Gastroesophageal sphincter (tissue), 4 donors: ENCODE measurements around the gene ARHGEF26. TPM values are rescaled to one million over a fixed set of nuclear protein-coding genes. Genes with fewer than 3 reads are reported as not detected.

ENCODE experiments used
- ATAC-seq: fragments of 150-250 bp; one replicate; pipeline ENCODE4 v1.9.1; 2016; ENCODE audit warnings: mild to moderate bottlenecking, moderate library complexity
- H3K27ac ChIP-seq, 4 donors: fragments of 200-600 bp; sonication (generic) in 3 of 4; 1 replicate in 3 of 4; 2 replicates in 1 of 4; pipeline ENCODE4 v1.5.1; 2016 to 2019
- H3K27me3 ChIP-seq: fragments of 200-600 bp; sonication (generic); one replicate; pipeline ENCODE4 v1.5.1; 2019
- H3K36me3 ChIP-seq, 2 donors: fragments of 200-600 bp; sonication (generic); one replicate each; pipeline ENCODE4 v1.5.1; 2019; ENCODE audit warnings: control low read depth in 1 of 2
- H3K4me1 ChIP-seq, 3 donors: fragments of 200-600 bp; sonication (generic); 1 replicate in 2 of 3; 2 replicates in 1 of 3; pipeline ENCODE4 v1.5.1; 2016 to 2019; ENCODE audit warnings: control low read depth in 2 of 3
- H3K4me3 ChIP-seq, 2 donors: fragments of 200-600 bp; sonication (generic); one replicate each; pipeline ENCODE4 v1.5.1; 2019; ENCODE audit warnings: mild to moderate bottlenecking in 1 of 2, moderate library complexity in 1 of 2
- H3K9me3 ChIP-seq, 3 donors: fragments of 200-600 bp; sonication (generic); one replicate each; pipeline ENCODE4 v1.5.1; 2017 to 2019; ENCODE audit warnings: control low read depth in 2 of 3
- EP300 ChIP-seq: sonication (generic); formaldehyde crosslinking; IDR thresholded peaks from one replicate; pipeline ENCODE4 v1.6.1; 2017; ENCODE audit warnings: antibody characterized with exemption, mild to moderate bottlenecking
- POLR2A ChIP-seq, 2 donors: fragments of 450-650 bp; IDR thresholded peaks; one replicate each; pipeline ENCODE4 v1.6.1; 2017; ENCODE audit warnings: antibody characterized with exemption in 2 of 2, mild to moderate bottlenecking in 2 of 2, moderate library complexity in 1 of 2
- POLR2AphosphoS5 ChIP-seq: sonication (generic); formaldehyde crosslinking; IDR thresholded peaks from one replicate; pipeline ENCODE4 v1.6.1; 2017; ENCODE audit warnings: antibody characterized with exemption
- WGBS, 2 donors: methylation state at CpG; one replicate each; pipeline ENCODE4 v1.1.5; 2018; ENCODE audit warnings: low coverage in 1 of 2; 5-methylcytosine and 5-hydroxymethylcytosine counted together
- total RNA-seq, 4 donors: library from RNA; depleted of rRNA; stranded (reverse); fragments of >200 nt; gene quantifications; one replicate each; pipeline ENCODE4 v1.1.0, GENCODE V29; 2016
- TF ChIP-seq, protein P1 (sequence below), 4 experiments: fragments of 200-600 bp in 2 of 4; fragments of 450-650 bp in 2 of 4; sonication (generic) in 1 of 4; IDR thresholded peaks; one replicate each; pipeline ENCODE4 v1.5.1; 2017 to 2019; ENCODE audit warnings: antibody characterized with exemption in 4 of 4, mild to moderate bottlenecking in 2 of 4, moderate library complexity in 2 of 4

The ARHGEF26 gene
- total RNA-seq, 4 donors from 2014 or later, result 79.3 to 154 (median 133) TPM

GRCh38 chr3:154275965-154276364 lies 154.8 kb downstream of the ARHGEF26 start:
- Histone ChIP-seq H3K4me1 (peaks cover 0 to 9% (median 0%) of the 10 kb centered on the region in 3 donors), H3K9me3 (no peaks in the 10 kb centered on the region), H3K36me3 (peaks cover 0 to 77% of the 10 kb centered on the region in 2 donors), H3K4me3 (no peak overlapping the region), H3K27ac (no peak overlapping the region), H3K27me3 (no peaks in the 10 kb centered on the region)
- 50 to 52% methylated on average over 2 of the region's 2 CpGs for WGBS, 2 donors
- TF ChIP-seq POLR2AphosphoS5, result no peak
- no peak for ATAC-seq

GRCh38 chr3:154280161-154280560 lies 159.0 kb downstream of the ARHGEF26 start:
- 88 to 96% methylated on average over 1 of the region's 1 CpG for WGBS, 2 donors
- H3K4me1 ChIP-seq, result peaks cover 0 to 11% (median 4%) of the 10 kb centered on the region in 3 donors
- no peak overlapping the region for H3K27ac ChIP-seq
- H3K36me3 ChIP-seq, result peaks cover 0 to 86% of the 10 kb centered on the region in 2 donors
- H3K27me3 ChIP-seq, result no peaks in the 10 kb centered on the region
- no peak for ATAC-seq
- H3K9me3 ChIP-seq, result no peaks in the 10 kb centered on the region
- TF ChIP-seq EP300 (no peak), POLR2A (IDR thresholded peaks at IDR 0.05) (no peak), POLR2AphosphoS5 (no peak)
- TF ChIP-seq, protein P1, sequence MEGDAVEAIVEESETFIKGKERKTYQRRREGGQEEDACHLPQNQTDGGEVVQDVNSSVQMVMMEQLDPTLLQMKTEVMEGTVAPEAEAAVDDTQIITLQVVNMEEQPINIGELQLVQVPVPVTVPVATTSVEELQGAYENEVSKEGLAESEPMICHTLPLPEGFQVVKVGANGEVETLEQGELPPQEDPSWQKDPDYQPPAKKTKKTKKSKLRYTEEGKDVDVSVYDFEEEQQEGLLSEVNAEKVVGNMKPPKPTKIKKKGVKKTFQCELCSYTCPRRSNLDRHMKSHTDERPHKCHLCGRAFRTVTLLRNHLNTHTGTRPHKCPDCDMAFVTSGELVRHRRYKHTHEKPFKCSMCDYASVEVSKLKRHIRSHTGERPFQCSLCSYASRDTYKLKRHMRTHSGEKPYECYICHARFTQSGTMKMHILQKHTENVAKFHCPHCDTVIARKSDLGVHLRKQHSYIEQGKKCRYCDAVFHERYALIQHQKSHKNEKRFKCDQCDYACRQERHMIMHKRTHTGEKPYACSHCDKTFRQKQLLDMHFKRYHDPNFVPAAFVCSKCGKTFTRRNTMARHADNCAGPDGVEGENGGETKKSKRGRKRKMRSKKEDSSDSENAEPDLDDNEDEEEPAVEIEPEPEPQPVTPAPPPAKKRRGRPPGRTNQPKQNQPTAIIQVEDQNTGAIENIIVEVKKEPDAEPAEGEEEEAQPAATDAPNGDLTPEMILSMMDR (IDR thresholded peaks at IDR 0.05), result no peak
- no peak overlapping the region for H3K4me3 ChIP-seq

- no peaks in the 10 kb centered on the region for H3K9me3 ChIP-seq
- peaks cover 0 to 16% (median 4%) of the 10 kb centered on the region in 3 donors for H3K4me1 ChIP-seq
- no peaks in the 10 kb centered on the region for H3K27me3 ChIP-seq
- no peak for ATAC-seq
- H3K4me3 ChIP-seq, result no peak overlapping the region
- 78 to 83% methylated on average over 2 of the region's 2 CpGs for WGBS, 2 donors
- peak overlapping the region in 1 of 4 donors; percentile 30 for H3K27ac ChIP-seq
- H3K36me3 ChIP-seq, result peaks cover 11 to 82% of the 10 kb centered on the region in 2 donors
- TF ChIP-seq EP300, result no peak
- no peak for TF ChIP-seq POLR2AphosphoS5
- no peak for TF ChIP-seq POLR2A (IDR thresholded peaks at IDR 0.05)
- TF ChIP-seq, protein P1 (IDR thresholded peaks at IDR 0.05), result no peak
Observed at GRCh38 chr3:154285221-154285620, 164.0 kb downstream of the ARHGEF26 start.

DNA sequence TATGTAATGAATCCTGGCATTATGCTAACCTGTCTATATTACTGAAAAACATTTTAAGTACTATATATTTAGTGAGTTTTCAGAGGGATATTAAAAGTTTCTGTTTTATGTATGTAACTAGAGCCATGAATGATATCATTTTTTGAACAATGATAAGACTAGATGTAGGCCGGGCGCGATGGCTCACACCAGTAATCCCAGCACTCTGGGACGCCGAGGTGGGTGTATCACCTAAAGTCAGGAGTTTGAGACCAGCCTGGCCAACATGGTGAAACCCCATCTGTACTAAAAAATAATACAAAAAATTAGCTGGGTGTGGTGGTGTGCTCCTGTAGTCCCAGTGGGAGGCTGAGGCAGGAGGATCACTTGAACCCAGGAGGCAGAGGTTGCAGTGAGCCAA lies 169.0 kb downstream of the ARHGEF26 start:
- H3K9me3 ChIP-seq, result no peaks in the 10 kb centered on the region
- WGBS, 2 donors, result 98 to 100% methylated on average over 3 to 5 of the region's 5 CpGs
- H3K4me1 ChIP-seq, result peaks cover 0 to 4% (median 0%) of the 10 kb centered on the region in 3 donors
- H3K36me3 ChIP-seq, result peaks cover 11 to 85% of the 10 kb centered on the region in 2 donors
- H3K27ac ChIP-seq, result no peak overlapping the region
- no peak for ATAC-seq
- no peaks in the 10 kb centered on the region for H3K27me3 ChIP-seq
- TF ChIP-seq, protein P1 (IDR thresholded peaks at IDR 0.05), result no peak
- no peak for TF ChIP-seq POLR2A (IDR thresholded peaks at IDR 0.05)
- no peak for TF ChIP-seq EP300
- TF ChIP-seq POLR2AphosphoS5, result no peak
- no peak overlapping the region for H3K4me3 ChIP-seq

DNA sequence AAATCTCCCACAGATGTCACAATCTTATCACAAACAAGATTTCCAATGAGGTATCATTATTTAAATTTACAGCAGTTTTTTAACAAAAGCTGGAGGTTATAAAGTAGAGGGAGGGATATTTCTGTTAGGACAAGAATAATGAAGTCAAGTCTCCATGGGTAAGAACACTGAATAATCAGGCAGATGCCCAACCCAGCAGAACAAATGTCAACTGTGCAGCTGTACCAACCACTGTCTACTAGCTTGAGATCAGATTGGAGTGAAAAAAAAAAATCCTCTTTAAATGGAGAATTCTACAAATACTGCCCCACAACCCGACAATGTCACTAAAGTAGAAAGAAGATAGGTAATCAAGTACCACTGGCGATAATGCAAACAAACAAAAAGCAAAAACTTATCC lies 172.8 kb downstream of the ARHGEF26 start:
- H3K4me3 ChIP-seq, result no peak overlapping the region

More for the DNA sequence above, 172.8 kb downstream of the ARHGEF26 start:
- no peaks in the 10 kb centered on the region for H3K9me3 ChIP-seq
- WGBS, 2 donors, result 88 to 95% methylated on average over 2 of the region's 2 CpGs
- peaks cover 0 to 7% (median 0%) of the 10 kb centered on the region in 3 donors for H3K4me1 ChIP-seq
- peaks cover 4 to 97% of the 10 kb centered on the region in 2 donors for H3K36me3 ChIP-seq
- H3K27ac ChIP-seq, result no peak overlapping the region
- ATAC-seq, result no peak
- TF ChIP-seq POLR2A (IDR thresholded peaks at IDR 0.05) (no peak), EP300 (no peak), POLR2AphosphoS5 (no peak)
- TF ChIP-seq, protein P1 (IDR thresholded peaks at IDR 0.05), result no peak
- H3K27me3 ChIP-seq, result no peaks in the 10 kb centered on the region
